Adrenal gland (tissue), 12 donors: ENCODE results near the gene ARHGEF7. TPM values are rescaled to one million over a fixed set of nuclear protein-coding genes. Genes with fewer than 3 reads are reported as not detected.

Experiments
- DNase-seq, 7 donors: peaks; one replicate each; pipeline ENCODE4 v3.0.0-alpha.2; 2019 to 2020
- H3K27ac ChIP-seq, 5 donors: fragments of 200-600 bp; sonication (generic) in 4 of 5; 1 replicate in 3 of 5; 2 replicates in 2 of 5; pipeline versions ENCODE4 v1.5.1 to v1.8.0; 2016 to 2020; ENCODE audit warnings: mild to moderate bottlenecking in 1 of 5
- H3K27me3 ChIP-seq: fragments of 200-600 bp; 2 replicates; pipeline ENCODE4 v1.8.0; 2021
- H3K36me3 ChIP-seq, 2 donors: fragments of 200-600 bp; replicated peaks in 1 of 2; 1 replicate in 1 of 2; 2 replicates in 1 of 2; pipeline versions ENCODE4 v1.5.1 to v1.8.0; 2018 to 2022
- H3K4me1 ChIP-seq, 2 donors: fragments of 200-600 bp; replicated peaks in 1 of 2; 1 replicate in 1 of 2; 2 replicates in 1 of 2; pipeline versions ENCODE4 v1.5.1 to v1.8.0; 2018 to 2021
- H3K4me3 ChIP-seq, 4 donors: fragments of 200-600 bp; sonication (generic) in 3 of 4; one replicate each; pipeline ENCODE4 v1.5.1; 2016 to 2018
- H3K9me3 ChIP-seq, 3 donors: fragments of 200-600 bp; sonication (generic) in 1 of 3; replicated peaks in 1 of 3; 1 replicate in 2 of 3; 2 replicates in 1 of 3; pipeline versions ENCODE4 v1.5.1 to v1.8.0; 2016 to 2021
- CTCF ChIP-seq, 6 experiments: fragments of 450-650 bp in 4 of 6; fragments of 200-600 bp in 2 of 6; sonication (generic) in 1 of 6; IDR thresholded peaks; 1 replicate in 5 of 6; 2 replicates in 1 of 6; pipeline versions ENCODE4 v1.5.1 to v1.8.0; 2016 to 2021; ENCODE audit warnings: antibody characterized with exemption in 6 of 6, mild to moderate bottlenecking in 2 of 6, moderate library complexity in 1 of 6
- POLR2A ChIP-seq, 2 donors: fragments of 450-650 bp; IDR thresholded peaks; one replicate each; pipeline ENCODE4 v1.6.1; 2017; ENCODE audit warnings: antibody characterized with exemption in 2 of 2, mild to moderate bottlenecking in 2 of 2, moderate library complexity in 1 of 2
- WGBS, 4 donors: extraction: QIAGEN DNeasy Blood & Tissue Kit in 2 of 4; methylation state at CpG; one replicate each; pipeline versions ENCODE4 v1.1.5 to v1.1.7; 2013 to 2017; 5-methylcytosine and 5-hydroxymethylcytosine counted together
- intact Hi-C, 2 donors: fragments of 100-400 bp; cut with DNase I; formaldehyde crosslinking; loops; one replicate each; pipeline versions ENCODE4 v1.14.1 to v1.15.0; 2022 to 2023
- polyA plus RNA-seq, 3 donors: library from polyadenylated mRNA; stranded (reverse); fragments of 200-250 nt in 2 of 3; fragments of 350-450 nt in 1 of 3; fragmentation: Illumina TruSeq in 1 of 3; extraction: RNeasy Lipid Tissue Mini Kit (QIAGEN cat#74804) in 1 of 3; gene quantifications; one replicate each; pipeline ENCODE4 v1.2.3, GENCODE V29; 2013 to 2014
- total RNA-seq, 9 donors: library from RNA; depleted of rRNA in 4 of 9; stranded (reverse); fragments of >200 nt in 4 of 9; fragments of 120-200 nt in 1 of 9; fragmentation: NEBNext Ultra II Directional in 1 of 9; extraction: Animal tissue kit (Norgen Biotek cat#: 25700) in 1 of 9; gene quantifications; one replicate each; pipeline versions ENCODE4 v1.1.0 to v1.2.4, GENCODE V29; 2013 to 2023
- donor health status: healthy with polysubstance abuse.
- donor health status: Bipolar disorder and iron deficiency.
- donor health status: DM: yes; HTN: yes; CAD: no.
- donor health status: DM: no; HTN: no; CAD: no.
- donor health status: DM: no; HTN: no; CAD: no.
- donor health status: DM: yes; HTN: yes; CAD: no.

ARHGEF7 gene
- total and polyA plus RNA-seq, 12 donors, result 25.3 to 69.3 (median 53.2) TPM

- no peaks in the 10 kb centered on the region for H3K4me1 ChIP-seq
- DNase-seq, result peak in 1 of 7 donors; percentile 8
- H3K9me3 ChIP-seq, result no peaks in the 10 kb centered on the region
- WGBS, 4 donors, result 89 to 97% (median 95%) methylated on average over 4 to 7 of the region's 7 CpGs
- no peaks in the 10 kb centered on the region for H3K27me3 ChIP-seq
- H3K4me3 ChIP-seq, result no peak overlapping the region
- peaks cover 0 to 35% of the 10 kb centered on the region in 2 donors for H3K36me3 ChIP-seq
- no peak overlapping the region for H3K27ac ChIP-seq
- intact Hi-C loops, result no loop called here
- TF ChIP-seq CTCF (IDR thresholded peaks at IDR 0.05) (no peak), POLR2A (IDR thresholded peaks at IDR 0.05) (no peak)
These were observed 150.6 kb downstream of the ARHGEF7 start for GRCh38 chr13:111265701-111266035.

- intact Hi-C loops, result no loop called here
- WGBS, 4 donors, result 91 to 98% (median 94%) methylated on average over 5 of the region's 5 CpGs
- no peaks in the 10 kb centered on the region for H3K4me1 ChIP-seq
- H3K27ac ChIP-seq, result no peak overlapping the region
- no peaks in the 10 kb centered on the region for H3K9me3 ChIP-seq
- no peaks in the 10 kb centered on the region for H3K27me3 ChIP-seq
- DNase-seq, result no peak
- TF ChIP-seq CTCF (IDR thresholded peaks at IDR 0.05) (no peak), POLR2A (IDR thresholded peaks at IDR 0.05) (no peak)
- peaks cover 0 to 42% of the 10 kb centered on the region in 2 donors for H3K36me3 ChIP-seq
- no peak overlapping the region for H3K4me3 ChIP-seq
These were observed 152.1 kb downstream of the ARHGEF7 start for GRCh38 chr13:111267205-111267604.

- H3K27me3 ChIP-seq, result no peaks in the 10 kb centered on the region
- intact Hi-C loops, result no loop called here
- no peak overlapping the region for H3K4me3 ChIP-seq
- no peaks in the 10 kb centered on the region for H3K9me3 ChIP-seq
- peaks cover 0 to 42% of the 10 kb centered on the region in 2 donors for H3K36me3 ChIP-seq
- H3K27ac ChIP-seq, result no peak overlapping the region
- WGBS, 4 donors, result 53 to 73% (median 68%) methylated on average over 2 of the region's 2 CpGs
- DNase-seq, result no peak
- TF ChIP-seq POLR2A (IDR thresholded peaks at IDR 0.05) (no peak), CTCF (IDR thresholded peaks at IDR 0.05) (no peak)
- no peaks in the 10 kb centered on the region for H3K4me1 ChIP-seq
These were observed 152.7 kb downstream of the ARHGEF7 start for GRCh38 chr13:111267784-111268183.

GRCh38 chr13:111269508-111269907, 154.4 kb downstream of the ARHGEF7 start:
- DNase-seq, result peak in 2 of 7 donors; percentile 10 to 30
- no peak overlapping the region for H3K27ac ChIP-seq
- no peaks in the 10 kb centered on the region for H3K27me3 ChIP-seq
- WGBS, 4 donors, result 90 to 97% (median 94%) methylated on average over 5 to 10 of the region's 10 CpGs
- no peaks in the 10 kb centered on the region for H3K4me1 ChIP-seq
- H3K9me3 ChIP-seq, result no peaks in the 10 kb centered on the region
- peaks cover 0 to 51% of the 10 kb centered on the region in 2 donors for H3K36me3 ChIP-seq
- H3K4me3 ChIP-seq, result no peak overlapping the region
- intact Hi-C loops, result no loop called here
- TF ChIP-seq CTCF (IDR thresholded peaks at IDR 0.05), result no peak
- no peak for TF ChIP-seq POLR2A (IDR thresholded peaks at IDR 0.05)
